NCI-H82 treated with DMSO at 0.1 percent for 48 hours (cell line): ENCODE measurements around the gene AKAP8L.
A peak's percentile ranks its signal among the peaks of the same experiment; 100 is the strongest.

ENCODE experiments used
- DNase-seq: peaks from one replicate; lab custom pipeline; 2025; ENCODE audit not compliant: unreplicated experiment; lab: John Stamatoyannopoulos, UW

AKAP8L gene

GRCh38 chr19:15436012-15436825 is 17.4 kb upstream of the AKAP8L start:
- no peak for DNase-seq

- no peak for DNase-seq
These were observed 14.8 kb upstream of the AKAP8L start for GRCh38 chr19:15433519-15434069.

- peak; percentile 73 for DNase-seq
These were observed 14.1 kb upstream of the AKAP8L start for GRCh38 chr19:15432629-15433518.

- DNase-seq = no peak
These were observed 13.3 kb upstream of the AKAP8L start for GRCh38 chr19:15432018-15432494.

- no peak for DNase-seq
These were observed 12.7 kb upstream of the AKAP8L start for GRCh38 chr19:15431396-15432017.

- no peak for DNase-seq
These were observed 11.8 kb upstream of the AKAP8L start for GRCh38 chr19:15430526-15431120.

- DNase-seq = no peak
These were observed 11.2 kb upstream of the AKAP8L start for GRCh38 chr19:15429825-15430467.

- DNase-seq = no peak
These were observed 10.4 kb upstream of the AKAP8L start for GRCh38 chr19:15428956-15429824.

- no peak for DNase-seq
These were observed 9.2 kb upstream of the AKAP8L start for GRCh38 chr19:15427991-15428471.

- no peak for DNase-seq
These were observed 8.5 kb upstream of the AKAP8L start for GRCh38 chr19:15427350-15427700.

- DNase-seq = no peak
These were observed 7.9 kb upstream of the AKAP8L start for GRCh38 chr19:15426485-15427349.

- no peak for DNase-seq
These were observed 6.6 kb upstream of the AKAP8L start for GRCh38 chr19:15425321-15425950.

GRCh38 chr19:15424692-15425272 is 6.0 kb upstream of the AKAP8L start:
- DNase-seq = no peak

- DNase-seq = no peak
These were observed 5.3 kb upstream of the AKAP8L start for GRCh38 chr19:15424121-15424520.

GRCh38 chr19:15423130-15423529 is 4.3 kb upstream of the AKAP8L start:
- DNase-seq = no peak

GRCh38 chr19:15422296-15423075 is 3.7 kb upstream of the AKAP8L start:
- DNase-seq = no peak
